IPS-NIHi7 (cell line): Measurements from ENCODE around the gene GLT1D1.
"Not testable (repeated sequence)": the region's sequence is repeated elsewhere in the genome, so short reads cannot be mapped to it uniquely, and the experiment has no call there.

Experiments used
- DNase-seq: peaks from one replicate; pipeline ENCODE4 v3.0.0; 2012; ENCODE audit warnings: mixed read lengths; ENCODE audit errors: extremely low spot score

Gene GLT1D1

DNA sequence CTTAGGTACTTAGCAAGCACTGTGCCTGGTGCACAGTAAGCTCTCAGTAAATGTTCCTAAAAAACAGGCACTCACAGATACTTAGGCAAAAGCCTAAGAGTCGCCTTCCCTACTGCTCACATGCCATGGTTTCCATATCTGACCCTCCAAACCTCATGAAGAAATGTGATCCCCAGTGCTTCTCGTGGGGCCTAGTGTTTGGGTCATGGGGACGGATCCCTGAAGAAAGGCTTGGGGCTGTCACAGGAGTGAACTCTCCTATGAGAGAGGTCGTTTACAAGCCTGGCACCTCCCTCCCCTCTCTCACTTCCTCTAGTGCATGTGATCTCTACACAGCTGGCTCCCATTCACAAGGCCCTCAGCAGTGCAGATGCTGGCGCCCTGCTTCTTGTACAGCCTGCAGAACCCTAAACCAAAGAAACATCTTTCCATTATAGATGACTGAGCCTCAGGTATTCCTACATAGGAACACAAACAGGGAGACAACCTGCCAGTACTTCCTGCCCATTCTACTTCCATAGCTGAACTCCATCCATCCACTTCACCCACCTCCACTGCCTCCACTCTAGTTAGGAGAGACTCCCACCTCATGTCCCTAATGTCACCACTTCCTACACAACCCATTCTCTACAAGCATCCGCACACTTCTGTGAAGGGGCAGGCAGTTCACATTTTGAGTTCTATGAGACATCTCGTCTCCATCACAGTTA, 32.4 kb upstream of the GLT1D1 start:
- DNase-seq, result no peak

DNA sequence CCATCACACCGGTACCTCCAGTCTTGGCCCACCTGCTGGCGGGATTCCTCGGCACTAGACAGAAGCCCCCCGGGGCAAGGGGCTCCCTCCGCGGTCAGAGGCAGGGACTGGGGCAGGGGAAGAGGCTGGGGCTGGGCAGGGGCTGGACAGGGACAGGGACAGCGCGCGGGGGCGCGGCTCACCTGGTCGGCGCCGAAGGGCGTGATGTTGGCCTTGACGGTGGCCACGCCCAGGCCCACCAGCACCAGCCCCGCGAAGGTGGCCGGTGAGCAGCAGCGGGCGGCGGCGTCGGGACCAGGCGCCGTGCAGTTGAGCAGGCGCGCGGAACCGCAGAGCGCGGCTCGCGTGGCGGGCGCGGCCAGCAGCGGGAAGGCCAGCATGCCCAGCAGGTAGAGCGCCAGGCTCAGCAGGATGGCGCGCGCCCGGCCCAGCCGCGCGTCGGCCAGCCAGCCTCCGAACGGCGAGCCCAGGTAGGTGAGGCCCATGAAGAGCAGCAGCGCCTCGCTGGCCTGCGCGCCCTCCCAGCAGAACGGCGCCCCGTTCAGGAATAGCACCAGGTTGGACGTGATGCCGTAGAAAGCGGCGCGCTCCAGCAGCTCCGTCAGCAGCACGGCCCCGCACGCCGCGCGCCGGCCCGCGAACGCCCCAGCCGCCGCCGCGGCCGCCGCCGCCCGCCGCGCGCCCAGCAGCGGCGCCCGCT, 29.9 kb upstream of the GLT1D1 start:
- DNase-seq, result peak; percentile 69

DNA sequence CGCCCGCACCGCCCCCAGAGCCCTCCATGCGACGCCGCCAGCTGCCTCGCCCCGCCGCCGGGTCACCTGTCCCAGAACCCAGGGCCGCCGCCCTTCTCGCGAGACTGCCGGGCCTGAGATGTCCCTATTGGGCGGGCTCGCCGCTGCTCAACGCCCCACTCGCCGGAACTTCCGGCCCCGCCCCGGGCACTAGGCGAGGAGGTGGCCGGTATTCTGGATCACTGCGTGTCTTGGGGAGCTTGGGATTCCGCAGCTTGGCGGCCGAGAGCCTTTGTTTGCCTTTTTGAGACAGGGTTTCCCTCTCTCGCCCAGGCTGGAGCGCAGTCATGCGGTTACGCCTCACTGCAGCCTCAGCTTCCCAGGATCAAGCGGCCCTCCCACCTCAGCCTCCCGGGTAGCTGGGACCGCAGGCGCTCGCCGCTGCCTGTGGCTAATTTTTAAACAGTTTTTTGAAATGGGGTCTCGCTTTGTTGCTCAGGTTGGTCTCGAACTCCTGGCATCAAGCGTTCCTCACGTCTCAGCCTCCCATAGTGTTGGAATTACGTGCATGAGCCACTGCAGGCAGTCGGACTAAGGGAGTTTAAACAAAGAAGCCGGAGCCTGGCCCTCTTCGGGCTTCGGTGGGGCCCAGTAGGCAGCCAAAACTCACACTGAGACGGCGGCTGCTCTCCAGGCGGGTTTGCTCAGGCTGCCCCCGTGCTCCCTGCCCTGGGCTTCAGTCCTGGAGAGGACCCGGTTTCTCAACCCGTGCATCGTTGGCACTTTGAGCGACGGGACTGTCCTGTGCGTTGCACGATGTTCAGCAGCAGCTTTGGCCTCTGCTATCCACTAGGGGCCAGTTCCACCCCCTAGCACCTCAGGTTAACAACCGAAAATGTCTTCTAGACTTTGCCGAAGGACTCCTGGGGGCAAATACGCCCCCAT, 29.1 kb upstream of the GLT1D1 start, which contains the start of gene SLC15A4:
TSS of gene SLC15A4 (minus strand) at position 43 of the 924 bp plus-strand sequence. CDS start at position 28, 15 bp downstream.
- DNase-seq, result peak; percentile 99

DNA sequence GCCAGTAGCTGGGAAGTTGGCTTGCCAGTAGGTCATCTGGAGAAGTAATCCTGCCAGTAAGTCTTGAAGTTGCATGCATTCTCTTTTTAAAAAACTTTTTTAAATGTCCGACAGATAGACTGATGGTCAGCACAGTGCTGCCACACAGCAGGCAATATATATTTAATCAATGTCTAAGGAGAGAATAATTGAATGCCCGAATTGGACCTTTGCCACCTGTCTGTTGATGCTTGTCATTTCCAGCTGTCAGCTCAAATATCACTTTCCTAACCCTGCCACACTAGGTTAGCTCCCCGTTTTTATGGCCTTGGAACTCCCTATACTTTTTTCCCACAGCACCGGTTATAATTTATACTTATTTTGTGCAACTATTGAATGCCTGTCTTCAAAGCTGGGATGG, 27.4 kb upstream of the GLT1D1 start:
- DNase-seq, result no peak

DNA sequence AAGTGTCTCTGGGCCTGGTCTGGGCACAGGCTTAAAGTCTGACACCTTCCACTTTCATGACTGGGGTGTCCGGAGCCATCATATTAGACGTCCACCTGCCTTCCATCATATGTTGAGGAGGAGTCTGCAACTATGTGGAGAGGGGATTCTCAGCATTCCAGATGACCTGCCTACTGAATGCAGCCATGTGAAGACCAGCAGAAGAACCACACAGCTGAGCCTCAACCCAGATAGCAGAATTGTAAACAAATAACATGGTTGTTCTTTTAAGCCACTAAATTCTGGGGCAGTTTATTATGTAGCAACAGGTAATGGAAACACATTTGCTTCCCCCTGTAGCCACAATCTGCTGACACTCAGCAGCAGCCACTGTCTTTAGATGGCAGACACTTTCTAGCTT, 25.6 kb upstream of the GLT1D1 start:
- no peak for DNase-seq

DNA sequence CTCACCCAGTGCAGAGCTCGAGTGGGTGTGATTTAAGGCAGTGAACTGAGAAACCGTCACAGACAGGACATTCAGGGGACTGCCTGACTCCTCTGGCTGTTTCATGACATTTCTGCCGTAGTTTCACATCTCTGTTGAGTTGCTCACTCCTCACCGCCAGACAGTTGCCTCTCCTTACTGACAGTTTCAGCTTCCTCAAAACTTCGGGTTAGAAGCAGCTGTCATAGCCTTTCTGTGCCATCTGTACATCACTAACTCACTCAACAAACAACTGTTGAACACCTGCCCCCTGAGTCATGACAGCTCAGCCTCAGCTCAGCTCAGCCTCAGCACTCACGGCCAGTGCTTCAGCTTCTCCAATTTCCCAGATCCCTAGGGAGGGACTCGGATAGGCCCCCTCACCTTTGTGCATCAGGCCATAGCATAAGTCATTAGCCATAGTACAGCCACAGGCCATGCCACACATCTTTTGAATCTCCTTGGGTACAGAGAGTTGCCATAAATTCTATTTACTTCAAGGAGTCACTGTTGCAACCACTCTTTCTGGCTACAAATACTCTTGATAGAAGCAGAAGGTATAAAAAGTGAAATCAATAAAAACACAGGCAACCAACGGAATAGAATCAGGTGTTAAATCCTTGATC, 23.3 kb upstream of the GLT1D1 start:
- DNase-seq, result no peak

DNA sequence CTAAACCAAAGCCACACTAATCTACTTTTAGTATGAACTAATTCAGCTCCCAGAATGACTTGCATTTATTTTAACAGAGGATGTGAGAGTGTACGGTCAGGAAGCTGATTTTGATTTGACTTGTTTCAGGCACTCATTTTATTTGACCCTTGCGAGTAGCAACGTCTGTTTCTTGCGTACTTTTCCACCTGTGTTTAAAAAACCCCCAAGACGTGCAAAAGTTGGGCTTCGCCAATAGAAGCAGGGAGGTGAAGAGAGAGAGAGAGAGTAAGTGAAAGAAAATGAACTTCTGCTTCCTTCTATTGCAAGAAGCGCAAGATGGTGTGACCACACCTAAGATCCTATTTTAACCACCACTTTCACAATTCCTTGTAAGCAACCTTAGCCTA, 22.8 kb upstream of the GLT1D1 start:
- no peak for DNase-seq

DNA sequence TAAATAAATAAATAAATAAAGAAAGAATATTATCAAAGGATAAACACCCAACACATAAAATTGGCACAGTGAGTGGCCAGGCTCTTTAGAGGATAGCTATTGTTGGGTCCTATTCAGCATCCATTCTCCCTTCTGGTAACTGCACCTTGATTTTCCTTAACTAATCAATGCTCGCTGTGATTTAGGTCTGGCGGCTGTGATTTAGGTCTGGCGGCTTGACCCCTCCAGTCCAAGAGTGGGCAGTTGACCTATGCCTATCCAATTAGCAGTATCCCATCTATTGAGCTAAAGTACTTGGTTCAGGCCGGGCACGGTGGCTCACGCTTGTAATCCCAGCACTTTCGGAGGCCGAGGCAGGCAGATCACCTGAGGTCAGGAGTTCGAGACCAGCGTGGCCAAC, 19.9 kb upstream of the GLT1D1 start:
- DNase-seq, result no peak

DNA sequence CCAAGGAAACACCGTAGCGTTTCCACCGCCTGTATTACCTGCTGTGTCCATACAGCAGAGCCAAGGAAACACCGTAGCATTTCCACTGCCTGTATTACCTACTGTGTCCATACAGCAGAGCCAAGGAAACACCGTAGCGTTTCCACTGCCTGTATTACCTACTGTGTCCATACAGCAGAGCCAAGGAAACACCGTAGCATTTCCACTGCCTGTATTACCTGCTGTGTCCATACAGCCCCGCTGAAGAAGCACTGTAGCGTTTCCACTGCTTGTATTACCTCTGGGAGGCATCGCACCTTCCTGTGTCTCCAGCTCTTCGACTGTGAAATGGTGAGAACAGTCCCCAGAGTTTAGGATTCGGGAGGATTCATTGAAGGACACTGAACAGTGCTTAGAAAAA, 13.4 kb upstream of the GLT1D1 start:
- DNase-seq, result not testable (repeated sequence)

DNA sequence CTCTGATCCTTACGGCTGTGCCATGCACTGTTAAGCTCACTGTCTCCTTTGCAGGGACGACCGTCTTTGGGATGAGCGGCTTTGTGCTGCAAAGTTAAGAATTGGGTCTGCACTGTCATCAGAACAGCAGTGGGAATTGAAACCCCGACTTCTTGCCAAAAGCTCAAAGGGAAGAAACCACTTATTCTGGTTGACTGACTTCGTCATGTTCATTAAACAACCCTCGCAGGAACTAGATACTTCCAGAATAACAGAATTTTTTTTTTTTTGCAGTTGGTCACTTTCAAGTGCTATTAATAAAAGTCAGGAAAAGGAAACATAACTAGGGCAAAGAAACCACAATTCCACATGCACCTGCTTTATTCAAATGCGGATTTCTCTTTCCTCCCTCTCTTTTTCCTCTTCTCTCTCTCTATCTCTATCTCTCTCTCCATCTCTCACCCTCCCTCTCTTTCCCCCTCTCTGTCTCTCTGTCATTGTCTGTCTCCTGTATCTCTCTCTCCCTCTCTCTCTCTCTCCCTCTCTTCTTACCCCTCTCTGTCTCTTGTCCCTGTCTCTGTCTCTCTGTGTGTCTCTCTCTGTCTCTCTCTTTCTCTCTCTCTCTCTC, 12.3 kb upstream of the GLT1D1 start:
- DNase-seq, result no peak

DNA sequence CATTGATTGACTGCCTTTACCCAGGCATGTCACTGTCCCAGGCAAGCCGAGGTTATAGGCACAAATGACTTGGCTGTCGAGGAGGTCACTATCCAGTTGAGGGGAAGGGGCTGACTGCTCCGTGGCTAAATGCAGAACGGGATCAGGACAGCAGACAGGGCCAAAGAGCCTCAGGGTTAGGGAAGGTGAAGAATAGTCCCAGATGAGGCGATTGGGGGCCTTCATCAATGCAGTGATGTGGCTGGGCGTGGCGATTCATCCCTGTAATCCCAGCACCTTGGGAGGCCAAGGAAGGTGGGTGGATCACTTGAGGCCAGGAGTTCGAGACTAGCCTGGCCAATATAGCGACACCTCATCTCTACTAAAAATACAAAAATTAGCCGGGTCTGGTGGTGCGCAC, 10.7 kb upstream of the GLT1D1 start:
- DNase-seq, result no peak

DNA sequence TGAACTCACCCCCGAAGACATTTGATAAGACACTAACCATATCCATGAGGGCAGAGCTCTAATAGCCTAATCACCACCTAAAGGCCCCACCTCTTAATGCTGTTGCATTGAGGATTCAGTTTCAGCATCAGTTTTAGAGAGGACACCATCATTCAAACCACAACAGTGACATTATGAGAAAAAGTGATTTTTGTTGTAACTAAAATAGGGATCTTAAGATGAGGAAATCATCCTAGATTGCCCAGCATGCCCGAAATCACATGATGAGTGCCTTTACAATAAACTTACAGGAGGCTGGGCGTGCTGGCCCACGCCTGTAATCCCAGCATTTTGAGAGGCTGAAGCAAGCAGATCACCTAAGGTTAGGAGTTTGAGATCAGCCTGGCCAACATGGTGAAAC, 9.7 kb upstream of the GLT1D1 start:
- DNase-seq, result no peak

DNA sequence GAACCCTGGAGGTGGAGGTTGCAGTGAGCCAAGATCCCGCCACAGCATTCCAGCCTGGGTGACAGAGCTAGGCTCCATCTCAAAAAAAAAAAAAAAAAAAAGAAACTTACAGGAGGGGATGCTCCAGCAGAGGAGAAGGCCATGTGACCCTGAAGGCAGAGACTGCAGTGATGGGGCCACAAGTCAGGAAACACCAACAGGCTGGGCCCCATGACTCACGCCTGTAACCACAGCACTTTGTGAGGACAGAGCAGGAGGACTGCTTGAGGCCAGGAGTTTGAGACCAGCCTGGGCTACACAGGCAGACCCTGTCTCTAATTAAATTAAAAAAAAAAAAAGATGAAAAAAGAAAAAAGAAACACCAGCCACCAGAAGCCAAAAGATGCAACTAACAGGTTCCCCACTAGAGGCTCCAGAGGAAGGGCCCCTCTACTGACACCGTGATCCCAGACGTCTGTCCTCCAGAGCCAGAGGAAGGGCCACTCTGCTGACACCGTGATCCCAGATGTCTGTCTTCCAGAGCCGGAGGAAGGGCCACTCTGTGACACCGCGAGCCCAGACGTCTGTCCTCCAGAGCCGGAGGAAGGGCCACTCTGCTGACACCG, 9.1 kb upstream of the GLT1D1 start:
- DNase-seq, result peak; percentile 58

DNA sequence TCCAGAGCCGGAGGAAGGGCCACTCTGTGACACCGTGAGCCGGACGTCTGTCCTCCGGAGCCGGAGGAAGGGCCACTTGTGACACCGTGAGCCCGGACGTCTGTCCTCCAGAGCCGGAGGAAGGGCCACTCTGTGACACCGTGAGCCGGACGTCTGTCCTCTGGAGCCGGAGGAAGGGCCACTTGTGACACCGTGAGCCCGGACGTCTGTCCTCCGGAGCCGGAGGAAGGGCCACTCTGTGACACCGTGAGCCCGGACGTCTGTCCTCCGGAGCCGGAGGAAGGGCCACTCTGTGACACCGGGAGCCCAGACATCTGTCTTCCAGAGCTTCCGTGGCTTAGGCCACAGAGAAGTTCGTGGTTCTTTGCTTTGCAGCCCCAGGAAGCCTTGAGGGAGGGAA, 6.6 kb upstream of the GLT1D1 start:
- not testable (repeated sequence) for DNase-seq

DNA sequence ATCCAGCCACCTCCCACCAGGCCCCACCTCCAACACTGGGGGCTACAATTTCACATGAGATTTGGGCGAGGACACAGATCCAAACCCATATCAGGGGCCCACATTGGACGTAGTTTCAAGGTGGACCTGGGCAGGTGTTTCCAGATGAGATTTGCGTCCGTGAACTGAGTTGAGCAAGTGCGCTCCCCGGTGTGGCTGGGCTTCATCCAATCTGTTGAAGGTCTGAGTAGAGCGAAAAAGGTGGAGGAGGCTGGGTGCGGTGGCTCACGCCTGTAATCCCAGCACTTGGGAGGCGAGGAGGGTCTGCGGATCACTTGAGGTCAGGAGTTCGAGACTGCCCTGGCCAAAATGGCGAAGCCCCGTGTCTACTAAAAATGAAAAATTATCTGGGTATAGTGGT, 4.9 kb upstream of the GLT1D1 start:
- DNase-seq, result no peak

DNA sequence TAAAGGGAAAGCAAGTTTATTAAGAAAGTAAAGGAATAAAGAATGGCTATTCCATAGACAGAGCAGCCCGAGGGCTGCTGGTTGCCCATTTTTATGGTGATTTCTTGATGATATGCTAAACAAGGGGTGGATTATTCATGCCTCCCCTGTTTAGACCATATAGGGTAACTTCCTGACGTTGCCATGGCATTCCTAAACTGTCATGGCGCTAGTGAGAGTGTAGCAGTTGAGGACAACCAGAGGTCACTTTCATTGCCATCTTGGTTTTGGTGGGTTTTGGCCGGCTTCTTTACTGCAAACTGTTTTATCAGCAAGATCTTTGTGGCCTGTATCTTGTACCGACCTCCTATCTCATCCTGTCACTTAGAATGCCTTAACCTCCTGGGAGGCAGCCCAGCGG, 3.5 kb upstream of the GLT1D1 start:
- not testable (repeated sequence) for DNase-seq

DNA sequence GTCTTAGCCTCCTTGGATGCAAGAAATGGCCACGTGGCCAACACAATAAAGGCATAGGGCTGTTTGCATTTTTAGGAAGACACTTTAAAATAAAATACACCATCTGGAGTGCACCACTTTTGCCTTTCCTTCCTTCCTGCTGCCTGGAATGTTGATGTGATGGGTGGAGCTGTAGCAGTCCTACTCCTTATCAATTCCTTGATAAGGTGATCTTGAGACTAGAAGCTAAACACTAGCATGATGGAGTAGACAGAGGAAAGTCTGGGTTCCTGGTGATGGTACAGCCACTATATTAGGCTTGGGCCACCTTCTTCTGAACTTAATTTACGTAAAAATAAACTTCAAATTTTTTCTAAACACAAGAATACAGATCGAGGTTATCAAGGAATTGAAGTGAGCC, 2.9 kb upstream of the GLT1D1 start:
- DNase-seq, result no peak

DNA sequence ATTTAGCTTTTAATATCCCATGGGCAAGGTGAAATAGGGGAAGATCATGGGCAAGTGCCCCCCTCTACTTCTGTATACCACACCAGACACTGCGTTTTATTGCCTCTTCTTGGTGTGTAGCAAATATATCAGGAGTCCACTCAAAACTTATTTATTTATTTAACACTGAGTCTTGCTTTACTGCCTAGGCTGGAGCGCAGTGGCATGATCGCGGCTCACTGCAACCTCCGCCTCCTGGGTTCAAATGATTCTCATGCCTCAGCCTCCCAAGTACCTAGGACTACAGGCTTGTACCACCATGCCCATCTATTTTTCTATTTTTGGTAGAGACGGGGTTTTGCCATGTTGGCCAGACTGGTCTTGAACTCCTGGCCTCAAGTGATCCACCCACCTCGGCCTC, 1.8 kb upstream of the GLT1D1 start:
- DNase-seq, result not testable (repeated sequence)

DNA sequence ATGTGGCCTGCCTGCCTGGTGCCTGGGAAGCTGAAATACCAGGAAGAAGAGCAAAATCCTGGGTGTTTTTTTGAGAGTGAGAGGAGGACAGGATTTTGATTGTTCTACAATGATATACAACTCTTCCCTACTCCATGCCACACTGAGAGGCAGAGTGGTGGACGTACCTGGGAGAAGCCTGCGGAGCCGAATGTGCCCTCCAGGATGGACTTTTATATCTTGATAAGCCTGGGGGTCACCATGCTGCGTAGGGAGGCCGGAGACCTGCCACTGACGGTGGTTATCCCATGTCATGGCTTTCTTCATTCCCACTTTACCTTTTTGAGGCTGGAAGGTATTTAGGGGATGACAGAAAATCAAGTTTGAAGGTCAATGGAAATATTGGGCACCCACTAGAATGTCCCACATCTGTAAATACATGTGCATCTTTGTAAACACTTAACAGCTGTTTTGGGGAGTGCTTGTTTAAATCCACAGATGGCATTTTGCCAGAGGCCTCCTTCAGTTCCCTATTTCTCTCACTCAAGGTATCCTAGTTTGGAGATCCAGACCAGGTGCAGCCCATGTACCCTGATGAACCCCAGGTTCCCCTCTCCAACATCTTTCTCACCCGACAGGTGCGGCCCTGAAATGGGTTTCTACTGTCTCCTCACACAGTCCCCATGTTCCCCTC, 1.1 kb upstream of the GLT1D1 start:
- no peak for DNase-seq

DNA sequence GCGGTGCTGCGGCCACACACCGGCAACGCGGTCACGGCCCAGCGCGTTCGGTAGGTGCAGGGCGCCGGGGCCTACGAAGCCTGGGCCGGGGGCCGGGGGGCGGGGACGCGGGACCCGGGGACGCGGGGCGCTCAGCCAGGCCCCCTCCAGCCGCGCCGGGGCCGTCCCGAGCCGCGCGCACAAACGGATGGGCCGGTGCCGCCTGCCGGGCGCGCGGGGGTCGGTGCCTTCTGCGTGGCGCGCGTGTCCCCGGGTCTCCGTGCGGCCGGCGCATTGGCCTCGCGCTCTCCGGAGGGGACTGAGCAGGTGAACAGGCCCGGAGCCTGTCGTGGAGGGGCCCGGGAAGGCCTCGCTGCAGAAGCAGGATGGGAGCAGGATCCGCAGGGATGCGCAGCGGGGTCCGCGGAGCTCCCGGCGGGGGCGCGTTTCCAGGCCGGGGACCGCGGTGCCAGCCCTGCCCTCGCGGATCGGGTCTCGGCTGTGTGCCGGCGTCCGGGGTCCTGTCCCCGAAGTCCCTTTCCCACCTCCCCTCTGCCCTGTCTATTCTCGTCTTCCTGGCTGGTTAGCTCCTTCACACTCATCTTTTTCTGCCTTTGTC, 421 bp downstream of the GLT1D1 start:
- DNase-seq, result peak; percentile 63
